Measurements from ENCODE around the gene NCKAP1. TPM values are rescaled to one million over a fixed set of nuclear protein-coding genes. Genes with fewer than 3 reads are reported as not detected.

The NCKAP1 gene
- total RNA-seq, 1 experiment from 2014 or later, result 76.2 TPM

GRCh38 chr2:183078163-183078463 is 39.9 kb upstream of the NCKAP1 start:
- Histone ChIP-seq H3K4me2 (ENCODE audit: low read length) (peak overlapping the region; percentile 87), H3K36me3 (ENCODE audit: low read depth, low read length) (no peaks in the 10 kb centered on the region), H4K20me1 (ENCODE audit: low read length) (no peaks in the 10 kb centered on the region), H3K4me3 (ENCODE audit: low read length) (peak overlapping the region; percentile 80), H3K9ac (ENCODE audit: low read length) (peak overlapping the region; percentile 55), H3K9me3 (ENCODE audit: low read length) (no peaks in the 10 kb centered on the region), H3K4me1 (ENCODE audit: insufficient read depth, low read length) (peaks cover 13% of the 10 kb centered on the region), H3K9me2 (replicated peaks; ENCODE audit: low read length) (no peaks in the 10 kb centered on the region), H3K27ac (ENCODE audit: low read length) (no peak overlapping the region), H2AFZ (ENCODE audit: low read length) (peak overlapping the region; percentile 88), H3K27me3 (ENCODE audit: low read length) (no peaks in the 10 kb centered on the region), H3F3A (ENCODE audit: low read length, unreplicated experiment) (no peaks in the 10 kb centered on the region), H3K79me2 (ENCODE audit: low read length) (no peaks in the 10 kb centered on the region)
- DNase-seq (no peak), ATAC-seq (peak; percentile 71)
- TF ChIP-seq, protein P1, sequence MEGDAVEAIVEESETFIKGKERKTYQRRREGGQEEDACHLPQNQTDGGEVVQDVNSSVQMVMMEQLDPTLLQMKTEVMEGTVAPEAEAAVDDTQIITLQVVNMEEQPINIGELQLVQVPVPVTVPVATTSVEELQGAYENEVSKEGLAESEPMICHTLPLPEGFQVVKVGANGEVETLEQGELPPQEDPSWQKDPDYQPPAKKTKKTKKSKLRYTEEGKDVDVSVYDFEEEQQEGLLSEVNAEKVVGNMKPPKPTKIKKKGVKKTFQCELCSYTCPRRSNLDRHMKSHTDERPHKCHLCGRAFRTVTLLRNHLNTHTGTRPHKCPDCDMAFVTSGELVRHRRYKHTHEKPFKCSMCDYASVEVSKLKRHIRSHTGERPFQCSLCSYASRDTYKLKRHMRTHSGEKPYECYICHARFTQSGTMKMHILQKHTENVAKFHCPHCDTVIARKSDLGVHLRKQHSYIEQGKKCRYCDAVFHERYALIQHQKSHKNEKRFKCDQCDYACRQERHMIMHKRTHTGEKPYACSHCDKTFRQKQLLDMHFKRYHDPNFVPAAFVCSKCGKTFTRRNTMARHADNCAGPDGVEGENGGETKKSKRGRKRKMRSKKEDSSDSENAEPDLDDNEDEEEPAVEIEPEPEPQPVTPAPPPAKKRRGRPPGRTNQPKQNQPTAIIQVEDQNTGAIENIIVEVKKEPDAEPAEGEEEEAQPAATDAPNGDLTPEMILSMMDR (conservative IDR thresholded peaks at IDR 0.05; ENCODE audit: low read depth, low read length), result no peak
- TF ChIP-seq EZH2 (IDR thresholded peaks at IDR 0.05; ENCODE audit: low read length, unreplicated experiment), result no peak
- TF ChIP-seq EZH2phosphoT487 (IDR thresholded peaks at IDR 0.05; ENCODE audit: borderline replicate concordance, low read length), result no peak
- CTCF ChIA-PET, result no interaction called here
- intact Hi-C loops (cut with micrococcal nuclease), result loop anchor here (1.0 kb wide), 3 partner anchors 19 to 46 kb away; partner anchors contain the start of genes NCKAP1 and NUP35
- POLR2A ChIA-PET (ENCODE audit: unreplicated experiment), result no interaction called here
- TSS peak; percentile 86 for BruUV-seq (replicated peaks)

DNA sequence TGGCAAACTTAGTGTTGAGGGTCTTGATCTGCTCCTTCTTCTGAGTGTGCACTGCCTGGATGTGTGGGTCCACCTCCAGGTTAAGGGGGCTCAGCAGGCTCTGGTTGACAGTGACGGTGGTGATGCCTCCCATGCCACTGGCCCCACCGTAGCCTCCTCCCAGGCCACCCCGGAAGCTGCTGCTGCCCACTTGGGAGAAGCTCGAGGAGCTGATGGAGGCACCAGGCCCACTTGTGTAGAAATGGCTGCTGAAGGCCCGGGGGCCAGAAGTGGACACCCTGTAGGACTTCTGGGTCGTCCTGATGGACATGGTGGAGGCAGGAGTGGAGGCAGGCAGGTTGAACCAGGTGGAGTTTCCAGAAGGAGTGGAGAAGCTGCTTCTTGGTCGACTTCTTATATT is 33.9 kb upstream of the NCKAP1 start:
- H3K9me2 ChIP-seq (replicated peaks; ENCODE audit: low read length), result no peaks in the 10 kb centered on the region
- no TSS peak for BruUV-seq (replicated peaks)
- no peaks in the 10 kb centered on the region for H3K36me3 ChIP-seq (ENCODE audit: low read depth, low read length)
- no peaks in the 10 kb centered on the region for H3K27me3 ChIP-seq (ENCODE audit: low read length)
- no peak overlapping the region for H3K4me2 ChIP-seq (ENCODE audit: low read length)
- H3K79me2 ChIP-seq (ENCODE audit: low read length), result no peaks in the 10 kb centered on the region
- H3K27ac ChIP-seq (ENCODE audit: low read length), result no peak overlapping the region
- no peak for DNase-seq
- no peaks in the 10 kb centered on the region for H4K20me1 ChIP-seq (ENCODE audit: low read length)
- no peak overlapping the region for H3K4me3 ChIP-seq (ENCODE audit: low read length)
- H3F3A ChIP-seq (ENCODE audit: low read length, unreplicated experiment), result no peaks in the 10 kb centered on the region
- H3K4me1 ChIP-seq (ENCODE audit: insufficient read depth, low read length), result no peaks in the 10 kb centered on the region
- TF ChIP-seq, protein P1 (conservative IDR thresholded peaks at IDR 0.05; ENCODE audit: low read depth, low read length), result no peak
- no peak for TF ChIP-seq EZH2 (IDR thresholded peaks at IDR 0.05; ENCODE audit: low read length, unreplicated experiment)
- TF ChIP-seq EZH2phosphoT487 (IDR thresholded peaks at IDR 0.05; ENCODE audit: borderline replicate concordance, low read length), result no peak
- ChIA-PET CTCF (no interaction called here), POLR2A (ENCODE audit: unreplicated experiment) (no interaction called here)
- no peak overlapping the region for H2AFZ ChIP-seq (ENCODE audit: low read length)
- 0 out of 2 replicates have a peak, but pooled peaks cover 3% of the 10 kb centered on the region for H3K9me3 ChIP-seq (ENCODE audit: low read length)
- intact Hi-C loops (cut with micrococcal nuclease), result no loop called here
- H3K9ac ChIP-seq (ENCODE audit: low read length), result no peak overlapping the region
- no peak for ATAC-seq

DNA sequence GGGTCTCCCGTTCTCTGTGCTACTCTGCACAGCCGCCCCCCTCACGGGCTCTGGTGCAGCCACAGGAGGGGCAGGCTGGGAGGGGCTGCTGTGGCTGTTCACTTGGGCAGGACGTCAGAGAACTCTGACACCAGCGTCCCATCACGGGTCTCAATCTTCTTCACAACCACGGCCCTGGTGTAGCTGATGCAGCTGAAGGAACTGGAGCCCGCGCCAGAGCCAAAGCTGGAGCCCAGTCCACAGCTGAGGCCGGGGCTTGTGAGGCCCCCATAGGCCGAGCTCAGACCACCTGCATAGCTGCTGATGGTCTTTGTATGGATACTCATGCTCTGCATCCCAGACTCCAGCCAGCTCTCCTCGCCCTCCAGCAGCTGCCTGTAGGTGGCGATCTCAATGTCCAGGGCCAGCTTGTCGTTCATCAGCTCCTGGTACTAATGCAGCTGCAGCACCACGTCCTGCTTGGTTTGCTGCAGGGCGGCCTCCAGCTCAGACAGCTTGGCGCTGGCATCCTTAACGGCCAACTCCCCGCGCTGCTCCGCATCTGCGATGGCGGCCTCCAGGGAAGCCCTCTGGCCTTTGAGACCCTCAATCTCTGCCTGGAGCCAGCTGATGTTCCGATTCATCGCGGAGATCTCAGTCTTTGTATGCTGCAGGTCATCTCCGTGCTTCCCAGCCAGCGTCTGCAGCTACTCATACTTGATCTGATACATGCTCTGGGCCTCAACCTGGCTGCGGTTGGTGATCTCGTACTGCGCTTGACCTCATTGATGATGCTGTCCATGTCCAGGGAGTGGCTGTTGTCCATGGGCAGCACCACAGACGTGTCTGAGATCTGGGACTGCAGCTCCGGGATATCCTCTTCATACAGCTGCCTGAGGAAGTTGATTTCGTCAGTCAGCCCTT is 32.9 kb upstream of the NCKAP1 start:
- Histone ChIP-seq H3F3A (ENCODE audit: low read length, unreplicated experiment) (no peaks in the 10 kb centered on the region), H3K4me3 (ENCODE audit: low read length) (no peak overlapping the region), H3K79me2 (ENCODE audit: low read length) (no peaks in the 10 kb centered on the region), H3K4me2 (ENCODE audit: low read length) (no peak overlapping the region), H3K9me3 (ENCODE audit: low read length) (0 out of 2 replicates have a peak, but pooled peaks cover 3% of the 10 kb centered on the region), H3K27ac (ENCODE audit: low read length) (no peak overlapping the region), H2AFZ (ENCODE audit: low read length) (no peak overlapping the region), H3K9ac (ENCODE audit: low read length) (no peak overlapping the region), H3K27me3 (ENCODE audit: low read length) (no peaks in the 10 kb centered on the region), H3K9me2 (replicated peaks; ENCODE audit: low read length) (no peaks in the 10 kb centered on the region), H3K36me3 (ENCODE audit: low read depth, low read length) (no peaks in the 10 kb centered on the region), H4K20me1 (ENCODE audit: low read length) (no peaks in the 10 kb centered on the region), H3K4me1 (ENCODE audit: insufficient read depth, low read length) (no peaks in the 10 kb centered on the region)
- ATAC-seq (no peak), DNase-seq (no peak)
- CTCF ChIA-PET, result no interaction called here
- POLR2A ChIA-PET (ENCODE audit: unreplicated experiment), result no interaction called here
- intact Hi-C loops (cut with micrococcal nuclease), result no loop called here
- no TSS peak for BruUV-seq (replicated peaks)
- TF ChIP-seq EZH2 (IDR thresholded peaks at IDR 0.05; ENCODE audit: low read length, unreplicated experiment), result no peak
- TF ChIP-seq, protein P1 (conservative IDR thresholded peaks at IDR 0.05; ENCODE audit: low read depth, low read length), result peak; percentile 50
